ENCODE measurements around the gene USP40.

Gene USP40

GRCh38 chr2:233495503-233496496, 70.8 kb downstream of the USP40 start:
- DNase-seq = no peak

DNA sequence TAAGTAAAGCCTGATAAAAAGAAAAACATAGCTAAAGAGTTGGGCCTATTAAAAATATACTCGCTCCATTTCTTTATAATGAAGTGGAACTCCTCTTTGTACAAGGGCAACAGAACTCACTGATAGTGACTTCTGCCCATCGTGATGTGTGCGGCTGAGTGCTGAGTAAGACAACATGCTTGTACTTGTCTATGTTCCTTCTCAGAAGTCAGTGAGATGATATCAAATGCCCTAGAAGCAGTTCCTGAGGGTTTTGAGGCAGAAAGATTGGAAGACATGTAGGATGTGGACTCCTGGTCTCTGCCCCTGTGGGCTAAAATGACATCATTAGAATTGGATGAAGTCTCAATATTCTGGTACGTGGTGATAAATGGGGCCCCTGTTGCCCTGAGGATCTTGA, 73.8 kb downstream of the USP40 start:
- no peak for DNase-seq

GRCh38 chr2:233492078-233492477, 74.5 kb downstream of the USP40 start:
- DNase-seq = no peak

DNA sequence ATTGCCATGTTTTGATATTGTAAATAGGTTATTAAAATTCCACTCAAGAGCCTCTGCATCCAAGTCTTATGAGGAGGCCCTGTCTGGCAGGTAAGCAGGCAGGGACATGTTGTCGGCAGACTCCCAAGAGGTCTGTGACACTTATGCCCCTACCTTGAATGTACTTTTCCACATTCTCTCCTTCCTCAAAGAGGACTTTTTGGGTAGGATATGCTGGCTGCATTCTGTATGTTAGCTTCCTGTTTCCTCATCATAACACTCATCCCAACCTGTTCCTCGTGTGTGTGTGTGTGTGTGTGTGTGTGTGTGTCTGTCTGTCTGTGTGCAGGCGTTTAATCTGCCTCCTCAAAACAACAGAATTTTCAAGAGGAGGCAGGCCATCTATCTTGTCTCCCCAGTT, 75.3 kb downstream of the USP40 start:
- no peak for DNase-seq

- DNase-seq = no peak
Measured at GRCh38 chr2:233490831-233491230, 75.8 kb downstream of the USP40 start.

DNA sequence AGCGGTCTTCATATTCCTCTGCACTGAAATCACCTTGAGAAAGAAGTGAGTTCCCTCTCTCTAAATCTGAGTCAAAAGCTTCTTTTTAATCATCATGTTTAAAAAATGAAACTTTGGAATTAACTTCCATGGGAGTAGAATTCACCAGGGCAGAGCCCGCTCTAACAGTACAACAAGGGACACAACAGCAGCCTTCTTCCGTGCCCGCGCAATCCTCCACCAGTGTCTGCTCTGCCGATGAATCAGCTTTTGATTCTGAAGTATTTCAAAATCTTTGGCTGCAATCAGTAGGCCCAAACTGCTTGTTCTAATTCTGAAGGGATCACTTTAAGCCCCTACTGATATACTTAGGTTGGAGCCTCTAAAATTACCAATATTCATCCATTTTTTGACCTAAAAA, 76.9 kb downstream of the USP40 start:
- no peak for DNase-seq

DNA sequence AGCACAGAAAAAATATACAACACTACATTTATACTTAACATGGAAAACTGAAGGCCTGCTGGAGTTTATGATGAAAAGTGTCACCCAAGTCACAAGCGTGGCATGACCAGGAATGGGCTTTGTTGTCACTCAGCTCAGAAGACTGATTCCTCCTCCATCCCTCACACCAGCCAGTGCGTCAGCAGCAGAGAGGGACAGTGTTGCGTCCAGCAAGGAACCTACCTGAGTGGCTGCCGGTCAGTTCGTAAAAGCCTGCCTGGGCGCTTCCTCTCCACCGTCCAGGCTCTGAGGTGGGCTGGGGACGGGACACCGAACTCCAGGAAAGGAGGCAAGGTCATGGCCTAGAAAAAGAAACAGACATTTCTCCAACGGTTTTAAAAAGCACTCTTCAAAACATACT, 77.4 kb downstream of the USP40 start:
- no peak for DNase-seq

DNA sequence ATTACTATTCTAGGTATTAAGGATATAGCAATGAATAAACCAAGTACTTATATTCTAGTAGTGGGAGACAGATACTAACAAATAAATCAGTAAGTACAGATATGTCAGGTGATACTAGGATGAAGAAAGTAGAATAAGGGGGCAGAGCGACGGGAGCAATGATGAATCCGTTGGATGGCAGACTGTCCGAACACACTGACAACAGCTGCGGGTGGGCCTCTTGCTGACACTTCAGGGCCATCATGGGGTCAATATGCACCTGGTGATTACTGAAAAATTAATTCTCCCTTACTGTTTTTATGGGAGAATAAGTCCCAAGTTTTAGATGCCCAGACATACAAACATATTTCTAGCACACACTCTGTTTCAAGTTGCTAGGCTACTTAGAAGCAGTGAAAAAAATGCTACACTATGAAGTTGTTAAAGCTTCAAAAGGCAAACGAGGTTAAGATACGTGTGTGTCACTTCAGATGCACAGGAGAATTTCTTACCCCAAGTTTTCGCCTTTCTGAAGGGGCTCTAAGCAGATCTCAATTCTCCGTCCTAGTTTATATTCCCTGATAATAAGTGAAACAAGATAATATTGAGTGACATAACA, 78.7 kb downstream of the USP40 start:
- no peak for DNase-seq

- DNase-seq = no peak
Measured at GRCh38 chr2:233486778-233487552, 79.6 kb downstream of the USP40 start.

DNA sequence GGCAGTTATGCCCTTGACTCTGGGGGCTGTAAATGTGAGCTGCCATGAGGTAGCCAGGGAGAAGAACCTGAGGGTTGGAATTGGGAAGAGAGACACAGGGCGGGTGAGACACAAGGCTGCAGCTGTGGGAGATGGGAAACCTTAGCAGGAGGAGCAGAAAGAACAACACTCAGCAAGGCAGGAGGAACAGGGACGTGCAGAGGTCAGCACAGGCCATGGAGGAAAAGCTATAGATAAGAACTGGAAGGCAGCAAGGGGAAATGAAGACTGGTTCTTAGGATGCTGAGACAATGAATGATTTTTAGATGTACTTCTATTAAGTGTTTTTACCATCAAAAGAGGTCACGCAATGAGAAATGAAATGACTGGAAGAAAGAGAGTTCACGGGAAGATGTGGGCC, 80.2 kb downstream of the USP40 start:
- no peak for DNase-seq

DNA sequence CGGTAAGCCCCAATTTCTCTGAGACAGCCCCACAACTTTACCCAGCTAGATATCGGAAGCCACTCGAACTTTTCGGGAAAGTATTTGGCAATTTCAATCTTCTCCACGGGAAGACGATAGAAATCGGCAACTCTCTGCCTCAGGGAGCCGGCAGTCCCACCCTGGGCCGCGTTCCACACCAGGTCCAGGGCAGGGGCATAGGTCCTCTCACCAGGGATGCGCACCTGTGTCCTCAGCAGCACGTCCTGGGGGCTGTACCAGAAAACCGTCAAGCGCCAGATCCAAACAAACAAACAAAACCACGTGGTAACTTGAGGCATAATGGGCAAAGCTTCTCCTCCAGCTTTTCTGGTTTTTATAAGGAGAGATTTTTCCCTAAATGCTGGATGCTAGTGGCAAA, 80.9 kb downstream of the USP40 start:
- no peak for DNase-seq

DNA sequence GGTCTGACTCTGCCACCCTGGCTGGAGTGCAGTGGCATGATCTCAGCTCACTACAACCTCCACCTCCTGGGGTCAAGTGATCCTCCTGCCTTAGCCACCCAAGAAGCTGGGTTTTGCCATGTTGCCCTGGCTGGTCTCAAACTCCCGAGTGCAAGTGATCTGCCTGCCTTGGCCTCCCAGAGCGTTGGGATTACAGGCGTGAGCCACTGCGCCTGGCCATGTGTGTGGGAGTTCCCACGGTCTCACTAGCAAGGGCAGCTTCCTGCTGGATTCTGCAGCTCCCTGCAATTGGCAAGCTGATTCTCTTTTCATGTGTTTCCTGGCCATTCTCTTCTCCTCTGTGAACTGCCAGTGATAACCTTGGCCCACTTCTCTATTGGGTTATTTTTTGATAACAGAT, 84.0 kb downstream of the USP40 start:
- DNase-seq = no peak

GRCh38 chr2:233481368-233482142, 85.0 kb downstream of the USP40 start:
- no peak for DNase-seq

DNA sequence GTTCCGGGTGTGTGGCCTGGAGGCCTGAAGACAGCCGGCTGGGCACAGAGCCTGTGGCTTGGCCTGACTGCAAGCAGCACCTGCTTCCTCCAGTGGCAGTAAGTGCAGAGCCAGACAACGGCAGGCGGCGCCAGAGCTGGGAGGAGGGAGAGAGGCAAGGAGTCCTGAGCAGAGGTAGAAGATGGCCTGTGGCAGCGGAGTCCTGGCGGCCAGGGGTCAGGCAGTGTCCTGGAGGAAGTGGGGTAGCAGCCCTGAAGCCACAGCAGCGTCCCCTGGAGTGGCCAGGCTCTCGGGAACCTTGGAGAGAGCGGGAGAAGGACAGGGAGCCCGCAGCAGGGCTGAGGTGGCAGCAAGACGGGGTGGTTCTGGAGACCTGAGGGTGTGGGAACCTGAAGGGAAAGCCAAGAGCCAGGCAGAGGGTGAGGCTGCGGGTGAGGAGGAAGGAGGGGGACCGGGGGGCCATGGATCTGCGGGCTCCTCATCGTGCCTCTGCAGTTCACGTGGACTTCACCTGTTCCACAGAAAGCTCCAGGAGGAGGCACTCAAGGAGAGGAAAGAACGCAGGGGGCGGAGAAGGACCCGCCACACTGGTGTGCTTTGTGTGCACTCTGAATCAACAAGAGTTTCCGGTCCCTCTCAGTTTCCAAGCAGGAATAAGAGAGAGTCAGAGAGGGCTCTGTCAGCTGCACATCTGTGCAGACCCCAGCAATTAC, 85.9 kb downstream of the USP40 start:
- no peak for DNase-seq

GRCh38 chr2:233479616-233480489, 86.7 kb downstream of the USP40 start:
- DNase-seq = no peak

DNA sequence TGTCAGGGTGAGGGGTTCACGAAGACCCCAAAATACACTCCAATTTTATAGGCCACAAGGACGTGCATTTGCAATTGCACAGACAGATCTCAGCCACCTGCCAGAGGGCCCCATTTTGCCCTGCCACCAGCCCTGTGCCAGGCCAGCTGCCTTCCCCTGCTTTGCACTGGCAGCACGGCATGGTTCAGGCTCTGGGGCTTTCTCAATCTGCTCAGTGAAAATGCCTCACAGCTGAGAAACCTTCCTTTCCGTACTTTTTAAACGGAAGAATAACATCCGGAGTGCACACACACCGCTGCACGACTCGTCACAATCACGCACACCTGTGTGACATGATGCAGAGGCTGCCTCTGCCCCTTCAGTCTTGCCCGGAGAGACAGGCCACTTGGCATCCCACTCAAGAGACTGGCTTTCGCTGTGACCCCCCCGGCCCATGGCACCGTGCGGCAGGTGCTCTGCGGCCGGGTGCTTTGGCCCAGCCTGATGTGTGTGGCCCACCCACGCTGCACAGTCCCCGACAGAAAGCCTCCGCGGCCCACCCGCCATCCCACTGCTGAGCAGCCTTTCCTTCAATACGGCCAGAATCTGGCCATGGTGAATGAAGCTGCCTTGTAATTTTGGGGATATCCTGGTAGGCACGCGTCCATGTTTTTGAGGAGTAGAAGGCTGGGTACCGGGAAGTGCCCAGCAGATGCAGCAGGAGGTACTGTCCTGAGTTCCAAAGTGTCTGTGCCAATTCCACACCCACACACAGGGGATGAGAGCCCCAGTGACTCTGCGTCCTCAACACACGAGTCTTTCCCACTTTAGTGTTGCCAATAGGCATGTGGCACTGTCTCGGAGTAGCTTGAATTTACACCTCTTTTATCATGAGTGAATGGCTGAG, 88.8 kb downstream of the USP40 start:
- DNase-seq = no peak

GRCh38 chr2:233476651-233477547, 89.7 kb downstream of the USP40 start:
- DNase-seq = no peak

- DNase-seq = no peak
Measured at GRCh38 chr2:233476063-233476410, 90.5 kb downstream of the USP40 start.

All from activated CD4-positive, alpha-beta T cell treated with anti-CD3 and anti-CD28 coated beads, Interleukin-2, amount 50 U/mL, for 4 hours (primary cell).